Esophagus muscularis mucosa (tissue), 4 donors: ENCODE results near the gene PEX10.

Experiments
- EP300 ChIP-seq: sonication (generic); formaldehyde crosslinking; IDR thresholded peaks from one replicate; pipeline ENCODE4 v1.6.1; 2017; ENCODE audit warnings: antibody characterized with exemption
- POLR2A ChIP-seq: fragments of 450-650 bp; IDR thresholded peaks from one replicate; pipeline ENCODE4 v1.6.1; 2017; ENCODE audit warnings: antibody characterized with exemption, moderate library complexity, mild to moderate bottlenecking, low read depth
- POLR2AphosphoS5 ChIP-seq, 2 donors: sonication (generic); formaldehyde crosslinking; IDR thresholded peaks; one replicate each; pipeline ENCODE4 v1.6.1; 2017; ENCODE audit warnings: antibody characterized with exemption in 2 of 2
- TF ChIP-seq, protein P1 (sequence below), 3 experiments: fragments of 200-600 bp in 2 of 3; fragments of 450-650 bp in 1 of 3; sonication (generic) in 2 of 3; IDR thresholded peaks; one replicate each; pipeline ENCODE4 v1.5.1; 2017 to 2019; ENCODE audit warnings: antibody characterized with exemption in 3 of 3, mild to moderate bottlenecking in 2 of 3, moderate library complexity in 1 of 3

DNA sequence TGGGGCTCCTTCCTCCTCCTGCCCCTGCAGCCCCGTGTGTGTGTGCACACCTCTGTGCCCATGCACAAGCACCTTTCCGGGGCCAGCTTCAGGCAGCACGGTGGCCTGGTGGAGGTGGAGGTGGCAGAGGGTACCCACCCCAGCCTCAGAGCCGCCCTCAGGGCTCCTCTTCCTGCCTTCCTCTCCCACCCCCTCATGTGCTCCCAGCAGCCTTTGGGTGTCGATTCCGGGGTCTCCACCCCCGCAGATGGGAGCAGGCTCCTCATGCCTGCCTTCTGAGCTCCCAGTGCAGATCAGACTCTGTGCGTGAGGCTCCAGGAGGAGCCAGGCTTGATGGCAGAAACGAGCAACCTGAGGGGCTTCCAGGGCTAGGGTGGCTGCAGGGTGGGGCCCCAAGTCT, 34.5 kb upstream of the PEX10 start:
- TF ChIP-seq, protein P1, sequence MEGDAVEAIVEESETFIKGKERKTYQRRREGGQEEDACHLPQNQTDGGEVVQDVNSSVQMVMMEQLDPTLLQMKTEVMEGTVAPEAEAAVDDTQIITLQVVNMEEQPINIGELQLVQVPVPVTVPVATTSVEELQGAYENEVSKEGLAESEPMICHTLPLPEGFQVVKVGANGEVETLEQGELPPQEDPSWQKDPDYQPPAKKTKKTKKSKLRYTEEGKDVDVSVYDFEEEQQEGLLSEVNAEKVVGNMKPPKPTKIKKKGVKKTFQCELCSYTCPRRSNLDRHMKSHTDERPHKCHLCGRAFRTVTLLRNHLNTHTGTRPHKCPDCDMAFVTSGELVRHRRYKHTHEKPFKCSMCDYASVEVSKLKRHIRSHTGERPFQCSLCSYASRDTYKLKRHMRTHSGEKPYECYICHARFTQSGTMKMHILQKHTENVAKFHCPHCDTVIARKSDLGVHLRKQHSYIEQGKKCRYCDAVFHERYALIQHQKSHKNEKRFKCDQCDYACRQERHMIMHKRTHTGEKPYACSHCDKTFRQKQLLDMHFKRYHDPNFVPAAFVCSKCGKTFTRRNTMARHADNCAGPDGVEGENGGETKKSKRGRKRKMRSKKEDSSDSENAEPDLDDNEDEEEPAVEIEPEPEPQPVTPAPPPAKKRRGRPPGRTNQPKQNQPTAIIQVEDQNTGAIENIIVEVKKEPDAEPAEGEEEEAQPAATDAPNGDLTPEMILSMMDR (IDR thresholded peaks at IDR 0.05): no peak
- no peak for TF ChIP-seq EP300
- no peak for TF ChIP-seq POLR2A
- no peak for TF ChIP-seq POLR2AphosphoS5 (IDR thresholded peaks at IDR 0.05)
